ENCODE measurements around the gene ATG2A. TPM values are rescaled to one million over a fixed set of nuclear protein-coding genes. Genes with fewer than 3 reads are reported as not detected.

ATG2A gene
- total and polyA plus RNA-seq, 9 of the 15 experiments (the other 6 are each of a cell fraction or from before 2014, with no cell fraction given): 0.25 to 45.9 (median 5.2) TPM

DNA sequence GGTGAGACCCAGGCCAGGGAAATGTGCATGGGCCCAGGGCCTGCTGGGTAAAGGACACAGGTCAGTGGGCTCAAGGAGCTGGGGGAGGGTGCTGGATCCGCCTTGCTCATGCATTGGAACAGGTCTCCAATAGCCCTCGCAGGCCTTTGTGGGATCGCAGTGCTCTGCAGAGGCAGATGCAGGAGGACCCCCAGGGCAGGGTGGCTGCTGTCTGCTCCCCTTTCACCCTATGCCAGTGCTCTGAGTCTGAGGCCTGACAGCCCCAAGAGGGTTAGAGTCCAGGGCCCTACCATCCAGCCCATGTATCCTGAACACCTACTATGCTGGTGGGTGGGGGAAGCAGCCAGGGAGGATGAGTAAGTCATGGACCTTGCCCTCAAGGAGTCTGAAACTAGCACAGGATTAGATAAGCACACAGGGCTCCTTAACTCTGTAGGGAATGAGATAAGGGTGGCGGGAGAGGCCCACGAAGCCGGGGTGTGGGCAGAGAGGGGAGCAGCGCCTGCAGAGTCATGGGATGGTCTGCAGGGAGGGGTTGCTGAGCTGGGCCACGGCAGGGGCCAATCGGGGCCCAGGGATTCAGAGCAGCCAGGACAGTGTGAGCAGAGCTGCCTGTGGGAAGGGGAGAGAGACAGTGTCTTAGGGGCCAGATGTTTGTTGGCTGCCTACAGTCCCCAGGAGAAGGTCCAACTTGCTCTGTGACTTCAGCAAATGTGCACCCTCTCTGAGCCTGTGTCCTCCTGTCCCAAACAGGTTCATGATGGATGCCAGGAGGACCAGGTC is 28.1 kb downstream of the ATG2A start (continued):
- TF ChIP-seq, protein P1, sequence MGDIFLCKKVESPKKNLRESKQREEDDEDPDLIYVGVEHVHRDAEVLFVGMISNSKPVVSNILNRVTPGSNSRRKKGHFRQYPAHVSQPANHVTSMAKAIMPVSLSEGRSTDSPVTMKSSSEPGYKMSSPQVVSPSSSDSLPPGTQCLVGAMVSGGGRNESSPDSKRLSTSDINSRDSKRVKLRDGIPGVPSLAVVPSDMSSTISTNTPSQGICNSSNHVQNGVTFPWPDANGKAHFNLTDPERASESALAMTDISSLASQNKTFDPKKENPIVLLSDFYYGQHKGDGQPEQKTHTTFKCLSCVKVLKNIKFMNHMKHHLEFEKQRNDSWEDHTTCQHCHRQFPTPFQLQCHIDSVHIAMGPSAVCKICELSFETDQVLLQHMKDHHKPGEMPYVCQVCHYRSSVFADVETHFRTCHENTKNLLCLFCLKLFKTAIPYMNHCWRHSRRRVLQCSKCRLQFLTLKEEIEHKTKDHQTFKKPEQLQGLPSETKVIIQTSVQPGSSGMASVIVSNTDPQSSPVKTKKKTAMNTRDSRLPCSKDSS (IDR thresholded peaks at IDR 0.05; ENCODE audit: low read depth, partially characterized antibody): no peak
- peak; percentile 87 for TF ChIP-seq ZEB2 (IDR thresholded peaks at IDR 0.05)
- TF ChIP-seq, protein P2, sequence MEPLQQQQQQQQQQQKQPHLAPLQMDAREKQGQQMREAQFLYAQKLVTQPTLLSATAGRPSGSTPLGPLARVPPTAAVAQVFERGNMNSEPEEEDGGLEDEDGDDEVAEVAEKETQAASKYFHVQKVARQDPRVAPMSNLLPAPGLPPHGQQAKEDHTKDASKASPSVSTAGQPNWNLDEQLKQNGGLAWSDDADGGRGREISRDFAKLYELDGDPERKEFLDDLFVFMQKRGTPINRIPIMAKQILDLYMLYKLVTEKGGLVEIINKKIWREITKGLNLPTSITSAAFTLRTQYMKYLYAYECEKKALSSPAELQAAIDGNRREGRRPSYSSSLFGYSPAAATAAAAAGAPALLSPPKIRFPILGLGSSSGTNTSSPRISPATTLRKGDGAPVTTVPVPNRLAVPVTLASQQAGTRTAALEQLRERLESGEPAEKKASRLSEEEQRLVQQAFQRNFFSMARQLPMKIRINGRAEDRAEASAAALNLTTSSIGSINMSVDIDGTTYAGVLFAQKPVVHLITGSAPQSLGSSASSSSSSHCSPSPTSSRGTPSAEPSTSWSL (CRISPR knock-in tag; IDR thresholded peaks at IDR 0.05; ENCODE audit: borderline replicate concordance): no peak
- 0 out of 2 replicates have a peak, but pooled peaks have one; percentile 17 for TF ChIP-seq HNRNPL (IDR thresholded peaks at IDR 0.05; ENCODE audit: low read depth, low read length)
- TF ChIP-seq EP300 (IDR thresholded peaks at IDR 0.05; ENCODE audit: low read length): peak; percentile 98
- TF ChIP-seq RCOR1 (IDR thresholded peaks at IDR 0.05; ENCODE audit: borderline replicate concordance in 1 of 2, low read depth in 2 of 2, low read length in 2 of 2): peak; percentile 71 to 97; a peak in 3 of 4 replicates
- TF ChIP-seq SRSF3 (IDR thresholded peaks at IDR 0.05; ENCODE audit: insufficient read depth, low read length): no peak
- TF ChIP-seq ELF1 (tag; IDR thresholded peaks at IDR 0.05): no peak
- TF ChIP-seq KDM1A (IDR thresholded peaks at IDR 0.05): peak; percentile 92 to 96
- peak; percentile 93 for TF ChIP-seq NEUROD1 (IDR thresholded peaks at IDR 0.05; ENCODE audit: borderline replicate concordance, low read depth, low read length, partially characterized antibody)
- no peak for TF ChIP-seq STAT5B (CRISPR knock-in tag; IDR thresholded peaks at IDR 0.05)
- peak; percentile 95; the same call in 1 of the 2 replicates for TF ChIP-seq CC2D1A (IDR thresholded peaks at IDR 0.05)
- peak; percentile 99 for TF ChIP-seq TAL1 (IDR thresholded peaks at IDR 0.05)
- TF ChIP-seq GATA2 (CRISPR knock-in tag; IDR thresholded peaks at IDR 0.05): peak; percentile 99
- no peak for TF ChIP-seq ZSCAN32 (CRISPR knock-in tag; IDR thresholded peaks at IDR 0.05)
- TF ChIP-seq IFI16 (CRISPR knock-in tag; IDR thresholded peaks at IDR 0.05): no peak
- TF ChIP-seq NELFE (IDR thresholded peaks at IDR 0.05; ENCODE audit: insufficient read depth, insufficient read length): no peak
- TF ChIP-seq, protein P3, sequence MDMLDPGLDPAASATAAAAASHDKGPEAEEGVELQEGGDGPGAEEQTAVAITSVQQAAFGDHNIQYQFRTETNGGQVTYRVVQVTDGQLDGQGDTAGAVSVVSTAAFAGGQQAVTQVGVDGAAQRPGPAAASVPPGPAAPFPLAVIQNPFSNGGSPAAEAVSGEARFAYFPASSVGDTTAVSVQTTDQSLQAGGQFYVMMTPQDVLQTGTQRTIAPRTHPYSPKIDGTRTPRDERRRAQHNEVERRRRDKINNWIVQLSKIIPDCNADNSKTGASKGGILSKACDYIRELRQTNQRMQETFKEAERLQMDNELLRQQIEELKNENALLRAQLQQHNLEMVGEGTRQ (CRISPR knock-in tag; IDR thresholded peaks at IDR 0.05): no peak
- TF ChIP-seq ZNF311 (CRISPR knock-in tag; IDR thresholded peaks at IDR 0.05): 0 out of 2 replicates have a peak, but pooled peaks have one; percentile 30
- TF ChIP-seq TAF9B (IDR thresholded peaks at IDR 0.05; ENCODE audit: partially characterized antibody): no peak
- TF ChIP-seq SMARCC2 (IDR thresholded peaks at IDR 0.05; ENCODE audit: low read depth): peak; percentile 98
- TF ChIP-seq FOXJ2 (tag; IDR thresholded peaks at IDR 0.05): no peak
- TF ChIP-seq ZNF24 (IDR thresholded peaks at IDR 0.05): no peak
- TF ChIP-seq ZNF75A (CRISPR knock-in tag; IDR thresholded peaks at IDR 0.05): no peak
- no peak for TF ChIP-seq ZNF217 (CRISPR knock-in tag; IDR thresholded peaks at IDR 0.05)
- peak; percentile 83; the same call in 1 of the 2 replicates for TF ChIP-seq ZNF175 (CRISPR knock-in tag; IDR thresholded peaks at IDR 0.05; ENCODE audit: low read depth)

Measured in K562 (cell line).